Upper lobe of left lung (tissue), 6 donors: ENCODE results near the gene PTPRA. TPM values are rescaled to one million over a fixed set of nuclear protein-coding genes. Genes with fewer than 3 reads are reported as not detected.
A peak's percentile ranks its signal among the peaks of the same experiment; 100 is the strongest.

Experiments
- ATAC-seq, 2 donors: fragments of 200-7000 bp; cut with Tn5 transposase; one replicate each; pipeline ENCODE4 v1.9.1; 2022; ENCODE audit warnings: mild to moderate bottlenecking in 2 of 2, moderate library complexity in 2 of 2; ENCODE audit not compliant: low FRiP score in 2 of 2
- DNase-seq, 2 donors: peaks; one replicate each; pipeline ENCODE4 v3.0.0-alpha.2; 2019 to 2020
- H3K27ac ChIP-seq, 4 donors: fragments of 200-600 bp; sonication (generic); one replicate each; pipeline ENCODE4 v1.5.1; 2016 to 2019
- H3K27me3 ChIP-seq, 4 donors: fragments of 200-600 bp; sonication (generic); one replicate each; pipeline ENCODE4 v1.5.1; 2017 to 2019
- H3K36me3 ChIP-seq, 4 donors: fragments of 200-600 bp; sonication (generic); one replicate each; pipeline ENCODE4 v1.5.1; 2016 to 2019
- H3K4me1 ChIP-seq, 4 donors: fragments of 200-600 bp; sonication (generic); one replicate each; pipeline ENCODE4 v1.5.1; 2018 to 2019
- H3K4me3 ChIP-seq, 4 donors: fragments of 200-600 bp; sonication (generic); one replicate each; pipeline ENCODE4 v1.5.1; 2017 to 2019; ENCODE audit warnings: mild to moderate bottlenecking in 2 of 4, moderate library complexity in 1 of 4
- H3K9me3 ChIP-seq, 4 donors: fragments of 200-600 bp; sonication (generic); one replicate each; pipeline ENCODE4 v1.5.1; 2018 to 2019
- EP300 ChIP-seq, 4 donors: sonication (generic); formaldehyde crosslinking; IDR thresholded peaks; one replicate each; pipeline ENCODE4 v1.5.1; 2017; ENCODE audit warnings: antibody characterized with exemption in 4 of 4, control low read depth in 2 of 4
- POLR2A ChIP-seq, 4 donors: fragments of 450-650 bp; IDR thresholded peaks; one replicate each; pipeline ENCODE4 v1.5.1; 2016 to 2017; ENCODE audit warnings: antibody characterized with exemption in 4 of 4, mild to moderate bottlenecking in 2 of 4
- POLR2AphosphoS5 ChIP-seq, 2 donors: sonication (generic); formaldehyde crosslinking; IDR thresholded peaks; one replicate each; pipeline ENCODE4 v1.5.1; 2017; ENCODE audit warnings: antibody characterized with exemption in 2 of 2
- WGBS, 2 donors: methylation state at CpG; one replicate each; pipeline ENCODE4 v1.1.5; 2017 to 2018; 5-methylcytosine and 5-hydroxymethylcytosine counted together
- total RNA-seq, 6 donors: library from RNA; depleted of rRNA in 4 of 6; stranded (reverse); fragments of >200 nt in 4 of 6; gene quantifications; one replicate each; pipeline versions ENCODE4 v1.1.0 to v1.2.1, GENCODE V29; 2016 to 2021
- TF ChIP-seq, protein P1 (sequence below), 6 experiments: fragments of 450-650 bp in 4 of 6; fragments of 200-600 bp in 2 of 6; sonication (generic) in 2 of 6; IDR thresholded peaks; one replicate each; pipeline ENCODE4 v1.5.1; 2016 to 2019; ENCODE audit warnings: antibody characterized with exemption in 6 of 6
- donor health status: DM: no; HTN: no; CAD: no; lungs with moderate emphysema.
- donor health status: DM: no; HTN: yes; CAD: no; lungs with severe emphysema.

The PTPRA gene
- total RNA-seq, 6 donors from 2014 or later, result 22.0 to 60.3 (median 51.1) TPM

- H3K27me3 ChIP-seq, result no peaks in the 10 kb centered on the region
- WGBS, 2 donors, result 67 to 82% methylated on average over 3 of the region's 3 CpGs
- H3K36me3 ChIP-seq, result peaks cover 0 to 15% (median 3%) of the 10 kb centered on the region in 4 donors
- H3K27ac ChIP-seq, result no peak overlapping the region
- DNase-seq, result no peak
- H3K4me1 ChIP-seq, result peaks cover 7 to 26% (median 9%) of the 10 kb centered on the region in 4 donors
- TF ChIP-seq, protein P1, sequence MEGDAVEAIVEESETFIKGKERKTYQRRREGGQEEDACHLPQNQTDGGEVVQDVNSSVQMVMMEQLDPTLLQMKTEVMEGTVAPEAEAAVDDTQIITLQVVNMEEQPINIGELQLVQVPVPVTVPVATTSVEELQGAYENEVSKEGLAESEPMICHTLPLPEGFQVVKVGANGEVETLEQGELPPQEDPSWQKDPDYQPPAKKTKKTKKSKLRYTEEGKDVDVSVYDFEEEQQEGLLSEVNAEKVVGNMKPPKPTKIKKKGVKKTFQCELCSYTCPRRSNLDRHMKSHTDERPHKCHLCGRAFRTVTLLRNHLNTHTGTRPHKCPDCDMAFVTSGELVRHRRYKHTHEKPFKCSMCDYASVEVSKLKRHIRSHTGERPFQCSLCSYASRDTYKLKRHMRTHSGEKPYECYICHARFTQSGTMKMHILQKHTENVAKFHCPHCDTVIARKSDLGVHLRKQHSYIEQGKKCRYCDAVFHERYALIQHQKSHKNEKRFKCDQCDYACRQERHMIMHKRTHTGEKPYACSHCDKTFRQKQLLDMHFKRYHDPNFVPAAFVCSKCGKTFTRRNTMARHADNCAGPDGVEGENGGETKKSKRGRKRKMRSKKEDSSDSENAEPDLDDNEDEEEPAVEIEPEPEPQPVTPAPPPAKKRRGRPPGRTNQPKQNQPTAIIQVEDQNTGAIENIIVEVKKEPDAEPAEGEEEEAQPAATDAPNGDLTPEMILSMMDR (IDR thresholded peaks at IDR 0.05), result no peak
- no peak for TF ChIP-seq EP300 (IDR thresholded peaks at IDR 0.05)
- no peak for TF ChIP-seq POLR2A (IDR thresholded peaks at IDR 0.05)
- TF ChIP-seq POLR2AphosphoS5 (IDR thresholded peaks at IDR 0.05), result no peak
- no peak for ATAC-seq
- H3K4me3 ChIP-seq, result no peak overlapping the region
- H3K9me3 ChIP-seq, result no peaks in the 10 kb centered on the region
Observed at GRCh38 chr20:2981646-2982045, 108.4 kb downstream of the PTPRA start.

- Histone ChIP-seq H3K36me3 (peaks cover 0 to 33% (median 16%) of the 10 kb centered on the region in 4 donors), H3K27me3 (no peaks in the 10 kb centered on the region), H3K27ac (no peak overlapping the region), H3K4me1 (peaks cover 7 to 26% (median 9%) of the 10 kb centered on the region in 4 donors), H3K9me3 (no peaks in the 10 kb centered on the region), H3K4me3 (no peak overlapping the region)
- DNase-seq, result no peak
- TF ChIP-seq POLR2AphosphoS5 (IDR thresholded peaks at IDR 0.05) (no peak), POLR2A (IDR thresholded peaks at IDR 0.05) (no peak), EP300 (IDR thresholded peaks at IDR 0.05) (no peak)
- TF ChIP-seq, protein P1 (IDR thresholded peaks at IDR 0.05), result no peak
- no peak for ATAC-seq
Observed at GRCh38 chr20:2983508-2983907, 110.2 kb downstream of the PTPRA start.

DNA sequence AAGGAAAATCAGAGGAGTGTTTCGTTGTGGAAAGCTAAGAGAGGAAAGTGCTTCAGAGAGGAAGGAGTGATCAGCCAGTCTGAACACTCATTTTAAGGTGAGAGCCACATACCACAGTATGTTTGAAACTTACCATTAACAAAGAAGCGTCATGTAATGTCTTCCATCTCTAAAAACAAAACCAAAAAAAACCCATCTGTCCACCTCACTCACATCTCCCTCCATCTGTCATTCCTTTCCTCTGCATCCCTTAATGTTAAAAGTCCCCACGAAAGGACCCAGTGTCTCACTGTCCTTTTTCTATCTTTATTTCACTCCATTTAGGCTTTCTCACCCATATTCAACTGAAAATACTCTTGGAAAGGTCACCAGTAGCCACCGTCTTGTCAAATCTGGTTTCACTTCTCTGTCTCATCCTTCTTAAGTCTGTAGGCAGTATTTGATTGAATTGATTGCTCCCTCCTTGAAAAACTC, 110.8 kb downstream of the PTPRA start:
- Histone ChIP-seq H3K27me3 (no peaks in the 10 kb centered on the region), H3K4me3 (no peak overlapping the region), H3K4me1 (peaks cover 7 to 26% (median 9%) of the 10 kb centered on the region in 4 donors), H3K27ac (no peak overlapping the region), H3K36me3 (peaks cover 4 to 39% (median 22%) of the 10 kb centered on the region in 4 donors), H3K9me3 (no peaks in the 10 kb centered on the region)
- TF ChIP-seq EP300 (IDR thresholded peaks at IDR 0.05) (no peak), POLR2A (IDR thresholded peaks at IDR 0.05) (no peak), POLR2AphosphoS5 (IDR thresholded peaks at IDR 0.05) (no peak)
- TF ChIP-seq, protein P1 (IDR thresholded peaks at IDR 0.05), result no peak
- no peak for ATAC-seq
- WGBS, 2 donors, result 78% methylated on average over 4 of the region's 4 CpGs
- no peak for DNase-seq

- Histone ChIP-seq H3K36me3 (peaks cover 8 to 49% (median 29%) of the 10 kb centered on the region in 4 donors), H3K4me3 (no peak overlapping the region), H3K9me3 (no peaks in the 10 kb centered on the region), H3K4me1 (peaks cover 7 to 26% (median 9%) of the 10 kb centered on the region in 4 donors), H3K27ac (no peak overlapping the region), H3K27me3 (no peaks in the 10 kb centered on the region)
- WGBS, 2 donors, result 81 to 82% methylated on average over 6 of the region's 6 CpGs
- TF ChIP-seq POLR2AphosphoS5 (IDR thresholded peaks at IDR 0.05) (no peak), POLR2A (IDR thresholded peaks at IDR 0.05) (no peak), EP300 (IDR thresholded peaks at IDR 0.05) (no peak)
- TF ChIP-seq, protein P1 (IDR thresholded peaks at IDR 0.05), result no peak
- ATAC-seq, result peak in 1 of 2 donors; percentile 34
- DNase-seq, result no peak
Observed at GRCh38 chr20:2984956-2985661, 111.8 kb downstream of the PTPRA start.
